NB4 (cell line): Measurements from ENCODE around the gene CYP26B1.

ENCODE experiments used
- MYC ChIP-seq: IDR thresholded peaks from 2 replicates; pipeline ENCODE4 v1.6.1; 2011; ENCODE audit warnings: low read depth, low read length
- POLR2A ChIP-seq: IDR thresholded peaks from 2 replicates; pipeline ENCODE4 v1.6.1; 2011; ENCODE audit warnings: mild to moderate bottlenecking; ENCODE audit not compliant: insufficient read length; ENCODE audit errors: extremely low read depth
- TF ChIP-seq, protein P1 (sequence below): IDR thresholded peaks from one replicate; pipeline ENCODE4 v1.5.1; 2012; ENCODE audit warnings: low read depth, low read length

DNA sequence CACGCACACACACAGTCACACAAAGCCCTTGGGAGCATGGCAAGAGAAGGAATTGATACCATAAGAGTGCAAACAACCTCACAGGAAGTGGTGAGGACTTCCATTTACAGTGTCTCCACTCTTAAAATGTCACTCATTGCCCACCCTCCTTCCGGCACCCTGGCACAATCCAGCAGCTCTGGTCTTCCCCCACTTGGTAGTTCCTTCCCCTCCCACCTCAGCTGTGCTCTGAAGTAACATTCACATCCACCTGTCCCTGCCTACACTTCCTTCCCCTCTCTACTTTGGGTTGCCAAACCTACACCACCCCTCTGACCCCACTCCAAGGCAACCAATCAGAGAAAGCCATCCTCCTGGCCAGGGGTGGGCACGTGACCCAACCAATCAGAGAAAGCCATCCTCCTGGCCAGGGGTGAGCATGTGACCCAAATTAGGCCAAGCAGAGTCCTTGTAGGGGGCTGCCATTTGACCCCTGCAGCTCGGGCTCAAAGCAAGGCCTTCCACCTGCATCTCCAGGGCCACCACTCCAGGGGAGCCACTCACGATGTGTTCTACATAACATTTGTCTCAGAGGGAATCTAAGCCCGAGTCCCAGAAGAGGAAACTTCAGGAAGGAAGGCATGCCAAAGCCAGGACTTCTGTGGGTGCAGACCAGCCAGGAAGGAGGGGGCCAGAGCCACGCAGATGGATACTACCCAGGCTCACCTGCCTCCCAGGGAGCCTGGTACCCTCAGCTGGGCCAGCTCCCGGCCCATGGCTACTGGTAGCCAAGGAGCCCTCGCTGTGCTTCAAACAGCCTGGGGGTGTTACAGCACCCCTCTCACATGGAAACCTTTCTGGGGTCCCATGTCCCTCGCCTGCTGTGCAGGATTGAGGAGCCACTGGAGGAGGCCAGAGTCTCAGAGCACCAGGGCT lies 21.2 kb downstream of the CYP26B1 start:
- TF ChIP-seq POLR2A (no peak), MYC (no peak)
- TF ChIP-seq, protein P1, sequence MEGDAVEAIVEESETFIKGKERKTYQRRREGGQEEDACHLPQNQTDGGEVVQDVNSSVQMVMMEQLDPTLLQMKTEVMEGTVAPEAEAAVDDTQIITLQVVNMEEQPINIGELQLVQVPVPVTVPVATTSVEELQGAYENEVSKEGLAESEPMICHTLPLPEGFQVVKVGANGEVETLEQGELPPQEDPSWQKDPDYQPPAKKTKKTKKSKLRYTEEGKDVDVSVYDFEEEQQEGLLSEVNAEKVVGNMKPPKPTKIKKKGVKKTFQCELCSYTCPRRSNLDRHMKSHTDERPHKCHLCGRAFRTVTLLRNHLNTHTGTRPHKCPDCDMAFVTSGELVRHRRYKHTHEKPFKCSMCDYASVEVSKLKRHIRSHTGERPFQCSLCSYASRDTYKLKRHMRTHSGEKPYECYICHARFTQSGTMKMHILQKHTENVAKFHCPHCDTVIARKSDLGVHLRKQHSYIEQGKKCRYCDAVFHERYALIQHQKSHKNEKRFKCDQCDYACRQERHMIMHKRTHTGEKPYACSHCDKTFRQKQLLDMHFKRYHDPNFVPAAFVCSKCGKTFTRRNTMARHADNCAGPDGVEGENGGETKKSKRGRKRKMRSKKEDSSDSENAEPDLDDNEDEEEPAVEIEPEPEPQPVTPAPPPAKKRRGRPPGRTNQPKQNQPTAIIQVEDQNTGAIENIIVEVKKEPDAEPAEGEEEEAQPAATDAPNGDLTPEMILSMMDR, result no peak
